MV-4-11 (cell line): ENCODE data around the gene ZNF45.
A peak's percentile ranks its signal among the peaks of the same experiment; 100 is the strongest.
"Not testable (repeated sequence)": the region's sequence is repeated elsewhere in the genome, so short reads cannot be mapped to it uniquely, and the experiment has no call there.

ENCODE experiments used
- DNase-seq: peaks from one replicate; lab custom pipeline; 2025; lab: John Stamatoyannopoulos, UW

The ZNF45 gene

GRCh38 chr19:43913383-43913782 is 21.7 kb downstream of the ZNF45 start:
- no peak for DNase-seq

GRCh38 chr19:43910884-43911283 is 24.2 kb downstream of the ZNF45 start:
- no peak for DNase-seq

DNA sequence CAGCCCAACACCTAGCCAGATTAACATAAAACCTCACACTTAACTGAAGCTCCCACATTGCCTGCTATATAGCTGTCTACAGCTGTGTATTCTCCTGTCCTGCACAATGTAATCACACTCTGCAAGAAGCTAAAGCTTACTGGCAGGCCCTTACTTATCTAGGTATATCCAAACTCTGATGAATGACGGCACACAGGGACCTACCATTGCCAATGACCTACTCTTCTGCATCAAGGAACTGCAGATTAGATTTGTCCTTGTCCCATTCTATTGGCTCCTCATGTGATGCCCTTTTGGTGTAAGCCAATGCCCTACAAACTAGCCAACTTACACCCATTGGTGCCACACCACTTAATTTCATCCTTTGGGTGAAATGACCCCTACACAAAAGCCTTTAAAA is 26.4 kb downstream of the ZNF45 start:
- DNase-seq = no peak

DNA sequence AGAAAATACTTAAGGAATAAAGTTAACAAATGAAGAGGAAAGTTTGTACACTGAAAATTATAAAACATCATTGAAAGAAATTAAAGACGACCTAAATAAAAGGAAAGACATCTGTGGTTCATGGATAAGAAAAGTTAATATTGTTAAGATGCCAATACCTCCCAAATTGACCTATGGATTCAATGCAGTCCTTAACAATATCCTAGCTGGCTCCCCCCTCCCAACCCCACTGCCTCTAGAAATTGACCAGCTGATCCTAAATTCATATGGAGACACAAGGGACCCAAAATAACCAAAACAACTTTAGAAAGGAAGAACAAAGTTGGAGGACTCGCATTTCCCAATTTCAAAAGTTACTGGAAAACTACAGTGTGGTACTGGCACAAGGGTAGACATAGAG is 28.3 kb downstream of the ZNF45 start:
- no peak for DNase-seq

GRCh38 chr19:43905897-43906296 is 29.2 kb downstream of the ZNF45 start:
- DNase-seq = no peak

GRCh38 chr19:43902399-43902798 is 32.7 kb downstream of the ZNF45 start:
- DNase-seq = no peak

DNA sequence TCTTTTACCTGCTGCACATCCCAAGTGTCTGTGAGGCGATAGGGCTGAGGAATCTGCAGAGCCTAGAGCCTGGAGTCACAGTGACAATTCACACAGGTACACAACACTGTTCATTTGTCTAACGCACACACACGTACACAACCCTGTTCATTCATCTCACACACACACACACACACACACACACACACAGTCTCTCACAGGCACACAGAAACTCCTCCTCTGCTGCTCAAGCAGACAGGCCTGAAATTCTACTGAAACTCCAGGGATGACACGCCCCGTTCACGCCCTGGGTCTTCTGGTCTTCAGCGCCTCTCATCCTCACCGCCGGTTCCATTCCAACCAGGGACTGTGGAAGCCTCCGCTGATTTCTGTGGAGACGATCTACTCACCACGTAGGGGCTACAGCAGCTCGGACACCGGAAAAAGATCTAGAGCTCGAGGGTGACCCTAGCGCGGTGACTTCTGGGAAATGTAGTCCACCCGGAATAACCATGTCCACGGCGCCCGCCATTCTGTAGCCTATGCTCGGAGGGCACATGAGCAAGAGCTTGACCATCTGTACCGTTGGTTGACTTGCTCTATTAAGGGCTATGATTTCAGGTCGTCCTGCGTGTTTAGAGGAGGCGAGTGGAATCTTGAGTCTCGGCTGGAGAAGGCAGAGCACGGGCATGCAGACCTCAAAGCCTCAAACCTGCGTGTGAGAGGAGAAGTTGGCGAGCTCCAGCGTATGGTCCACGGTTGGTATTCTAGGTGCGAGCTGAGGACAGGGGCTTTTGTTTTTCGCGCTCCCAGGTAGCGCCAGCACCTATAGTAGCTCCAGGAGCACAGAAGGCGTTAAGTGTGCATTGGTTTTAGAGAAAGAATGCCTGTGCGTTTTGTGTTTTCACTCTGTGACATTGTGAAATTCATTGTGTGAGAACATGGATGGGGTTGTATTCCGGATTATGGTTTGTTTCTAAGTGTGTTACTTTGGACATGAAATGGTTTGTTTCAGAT is 33.4 kb downstream of the ZNF45 start:
- peak; percentile 89 for DNase-seq

- DNase-seq = no peak
Observed at GRCh38 chr19:43895727-43896308, 39.3 kb downstream of the ZNF45 start.

- DNase-seq = no peak
Observed at GRCh38 chr19:43883864-43884263, 51.2 kb downstream of the ZNF45 start, which contains the start of gene ZNF404. TSS of gene ZNF404 (minus strand) at chr19:43883964.

- DNase-seq = no peak
Observed at GRCh38 chr19:43880483-43880882, 54.6 kb downstream of the ZNF45 start.

GRCh38 chr19:43872547-43873336 is 62.3 kb downstream of the ZNF45 start:
- no peak for DNase-seq

- DNase-seq = not testable (repeated sequence)
Observed at GRCh38 chr19:43866923-43867322, 68.2 kb downstream of the ZNF45 start.
